Measurements from ENCODE around the gene C10orf71.

C10orf71 gene

DNA sequence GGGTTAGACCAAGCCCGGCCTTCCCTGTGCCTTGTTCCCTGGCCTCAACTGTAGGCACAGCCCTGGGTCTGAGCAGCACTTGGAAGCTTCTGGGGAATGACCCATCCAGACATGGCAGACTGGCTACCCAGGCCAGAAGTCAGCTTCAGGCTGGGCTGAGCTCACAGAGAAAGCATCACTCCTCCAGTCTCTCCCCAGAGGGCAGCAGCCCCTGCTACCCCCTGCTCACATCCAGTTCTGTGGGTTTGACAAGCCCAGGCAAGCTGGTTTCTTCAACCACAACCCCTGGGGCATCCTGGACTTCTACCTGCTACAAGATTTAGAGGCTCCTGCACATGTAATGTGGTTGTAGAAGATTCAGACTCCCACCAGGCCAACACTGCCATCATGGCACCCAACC, 9.0 kb downstream of the C10orf71 start:
- ChIA-PET CTCF (no interaction called here), POLR2A (no interaction called here)
- no peak for DNase-seq (ENCODE audit: low read depth, low spot score)

GRCh38 chr10:49308881-49309280, 9.9 kb downstream of the C10orf71 start:
- TF ChIP-seq, protein P1, sequence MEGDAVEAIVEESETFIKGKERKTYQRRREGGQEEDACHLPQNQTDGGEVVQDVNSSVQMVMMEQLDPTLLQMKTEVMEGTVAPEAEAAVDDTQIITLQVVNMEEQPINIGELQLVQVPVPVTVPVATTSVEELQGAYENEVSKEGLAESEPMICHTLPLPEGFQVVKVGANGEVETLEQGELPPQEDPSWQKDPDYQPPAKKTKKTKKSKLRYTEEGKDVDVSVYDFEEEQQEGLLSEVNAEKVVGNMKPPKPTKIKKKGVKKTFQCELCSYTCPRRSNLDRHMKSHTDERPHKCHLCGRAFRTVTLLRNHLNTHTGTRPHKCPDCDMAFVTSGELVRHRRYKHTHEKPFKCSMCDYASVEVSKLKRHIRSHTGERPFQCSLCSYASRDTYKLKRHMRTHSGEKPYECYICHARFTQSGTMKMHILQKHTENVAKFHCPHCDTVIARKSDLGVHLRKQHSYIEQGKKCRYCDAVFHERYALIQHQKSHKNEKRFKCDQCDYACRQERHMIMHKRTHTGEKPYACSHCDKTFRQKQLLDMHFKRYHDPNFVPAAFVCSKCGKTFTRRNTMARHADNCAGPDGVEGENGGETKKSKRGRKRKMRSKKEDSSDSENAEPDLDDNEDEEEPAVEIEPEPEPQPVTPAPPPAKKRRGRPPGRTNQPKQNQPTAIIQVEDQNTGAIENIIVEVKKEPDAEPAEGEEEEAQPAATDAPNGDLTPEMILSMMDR (IDR thresholded peaks at IDR 0.05; ENCODE audit: insufficient read depth, low read length, missing control alignments) = no peak
- ChIA-PET POLR2A (no interaction called here), CTCF (no interaction called here)
- DNase-seq (ENCODE audit: low read depth, low spot score) = no peak
- H3K4me3 ChIP-seq (ENCODE audit: low read depth, low read length) = no peak overlapping the region

More for the DNA sequence above, 9.0 kb downstream of the C10orf71 start:
- TF ChIP-seq, protein P1 (IDR thresholded peaks at IDR 0.05; ENCODE audit: insufficient read depth, low read length, missing control alignments) = no peak
- H3K4me3 ChIP-seq (ENCODE audit: low read depth, low read length) = no peak overlapping the region

GRCh38 chr10:49309691-49310411, 10.9 kb downstream of the C10orf71 start:
- TF ChIP-seq, protein P1 (IDR thresholded peaks at IDR 0.05; ENCODE audit: insufficient read depth, low read length, missing control alignments) = no peak
- DNase-seq (ENCODE audit: low read depth, low spot score) = no peak
- CTCF ChIA-PET = no interaction called here
- POLR2A ChIA-PET = interaction anchor here (0.6 kb wide), 1 partner anchor 602 kb away, joined by 3 read pairs; no protein-coding TSS in a partner anchor
- no peak overlapping the region for H3K4me3 ChIP-seq (ENCODE audit: low read depth, low read length)

DNA sequence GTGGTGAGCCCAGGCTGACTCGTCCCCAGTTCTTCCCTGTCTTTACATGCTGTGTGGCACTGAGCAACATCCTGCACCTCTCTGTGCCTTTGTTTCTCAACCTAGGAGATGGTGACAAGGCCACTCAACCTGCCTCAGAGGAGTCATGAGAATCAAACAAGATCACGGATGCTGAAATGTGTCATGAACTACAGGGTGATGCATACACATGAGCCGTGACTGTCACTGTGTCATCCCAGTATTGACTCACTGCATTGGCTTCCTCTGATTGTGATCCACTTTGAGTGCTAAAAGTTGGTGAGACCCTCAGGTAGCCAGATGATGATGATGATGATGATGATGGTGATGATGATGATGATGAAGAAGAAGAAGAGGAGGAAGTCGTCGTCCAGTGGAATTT, 11.5 kb downstream of the C10orf71 start:
- ChIA-PET CTCF (no interaction called here), POLR2A (interaction anchor here (0.6 kb wide), 1 partner anchor 602 kb away, joined by 3 read pairs; no protein-coding TSS in a partner anchor)
- H3K4me3 ChIP-seq (ENCODE audit: low read depth, low read length) = no peak overlapping the region
- TF ChIP-seq, protein P1 (IDR thresholded peaks at IDR 0.05; ENCODE audit: insufficient read depth, low read length, missing control alignments) = no peak
- no peak for DNase-seq (ENCODE audit: low read depth, low spot score)

DNA sequence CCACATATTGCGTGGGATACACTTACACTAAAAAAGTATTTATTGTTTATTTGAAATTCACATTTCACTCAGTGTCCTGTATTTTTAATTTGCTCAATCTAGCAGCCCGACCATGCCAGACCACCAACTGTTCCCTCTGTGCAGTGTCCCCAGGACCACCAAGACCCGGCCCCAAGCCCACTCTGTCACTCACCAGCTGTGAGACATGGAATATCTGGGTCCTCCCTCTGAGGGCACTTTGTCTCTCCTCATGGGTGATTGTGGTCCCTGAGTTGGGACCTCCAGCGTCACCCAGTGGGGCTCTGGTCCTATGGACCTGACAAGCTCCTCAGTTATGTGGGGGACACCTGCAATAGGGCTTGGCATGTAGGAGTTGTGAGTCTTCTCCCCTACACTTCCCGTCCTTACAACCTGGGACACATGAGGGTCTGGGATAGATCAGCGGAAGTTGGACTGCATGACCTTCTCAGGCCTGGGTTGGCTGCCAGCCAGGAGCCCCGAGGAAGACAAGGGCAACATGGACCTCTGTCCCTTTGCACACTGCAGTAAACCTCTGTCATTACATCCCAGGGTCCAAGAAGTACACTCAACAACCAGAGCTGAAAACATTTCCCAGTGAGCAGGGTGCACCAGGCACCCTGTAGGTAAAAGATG, 12.1 kb downstream of the C10orf71 start:
- ChIA-PET CTCF (no interaction called here), POLR2A (no interaction called here)
- no peak overlapping the region for H3K4me3 ChIP-seq (ENCODE audit: low read depth, low read length)
- DNase-seq (ENCODE audit: low read depth, low spot score) = no peak
- TF ChIP-seq, protein P1 (IDR thresholded peaks at IDR 0.05; ENCODE audit: insufficient read depth, low read length, missing control alignments) = no peak

GRCh38 chr10:49311555-49312236, 12.7 kb downstream of the C10orf71 start:
- POLR2A ChIA-PET = no interaction called here
- DNase-seq (ENCODE audit: low read depth, low spot score) = no peak

More at GRCh38 chr10:49311555-49312236, 12.7 kb downstream of the C10orf71 start:
- H3K4me3 ChIP-seq (ENCODE audit: low read depth, low read length) = no peak overlapping the region
- CTCF ChIA-PET = no interaction called here
- TF ChIP-seq, protein P1 (IDR thresholded peaks at IDR 0.05; ENCODE audit: insufficient read depth, low read length, missing control alignments) = no peak

All from AG04449 (cell line).